HL-60/S4 (cell line): Measurements from ENCODE around the gene FGR.

Source experiments
- in situ Hi-C: fragments of 300-500 bp; cut with MboI; formaldehyde crosslinking; loops from 2 replicates; pipeline ENCODE4 v1.14.3; 2022; ENCODE audit warnings: low sequenced_read_pairs

The FGR gene

GRCh38 chr1:27572019-27572678 lies 62.8 kb downstream of the FGR start:
- in situ Hi-C loops = no loop called here

- in situ Hi-C loops = no loop called here
Measured at GRCh38 chr1:27571439-27572018, 63.5 kb downstream of the FGR start.

- in situ Hi-C loops = no loop called here
Measured at GRCh38 chr1:27570784-27571183, 64.2 kb downstream of the FGR start.

- in situ Hi-C loops = no loop called here
Measured at GRCh38 chr1:27570356-27570755, 64.6 kb downstream of the FGR start.

- in situ Hi-C loops = no loop called here
Measured at GRCh38 chr1:27569506-27570291, 65.3 kb downstream of the FGR start.

GRCh38 chr1:27569088-27569460 lies 65.9 kb downstream of the FGR start:
- in situ Hi-C loops = no loop called here

GRCh38 chr1:27568300-27569087 lies 66.5 kb downstream of the FGR start:
- in situ Hi-C loops = no loop called here

GRCh38 chr1:27567971-27568299 lies 67.0 kb downstream of the FGR start:
- in situ Hi-C loops = no loop called here

GRCh38 chr1:27567146-27567526 lies 67.8 kb downstream of the FGR start:
- in situ Hi-C loops = no loop called here

GRCh38 chr1:27566462-27567145 lies 68.4 kb downstream of the FGR start:
- in situ Hi-C loops = no loop called here

GRCh38 chr1:27564710-27565649 lies 70.0 kb downstream of the FGR start:
- in situ Hi-C loops = no loop called here

- in situ Hi-C loops = no loop called here
Measured at GRCh38 chr1:27563591-27564471, 71.2 kb downstream of the FGR start.

- in situ Hi-C loops = no loop called here
Measured at GRCh38 chr1:27563341-27563590, 71.7 kb downstream of the FGR start.

- in situ Hi-C loops = no loop called here
Measured at GRCh38 chr1:27562534-27563340, 72.2 kb downstream of the FGR start.
